IPS-18c (cell line): ENCODE results near the gene FFAR2.
"Not testable (repeated sequence)": the region's sequence is repeated elsewhere in the genome, so short reads cannot be mapped to it uniquely, and the experiment has no call there.

Experiments used
- H3K4me3 ChIP-seq: 2 replicates; pipeline ENCODE4 v1.7.0; 2013; ENCODE audit warnings: low read depth, mild to moderate bottlenecking, low read length, moderate library complexity; ENCODE audit not compliant: insufficient read depth
- H3K9me3 ChIP-seq: one replicate; pipeline ENCODE4 v1.6.1; 2013; ENCODE audit warnings: mild to moderate bottlenecking, low read length, moderate library complexity; ENCODE audit not compliant: control insufficient read depth, insufficient read depth

The FFAR2 gene

DNA sequence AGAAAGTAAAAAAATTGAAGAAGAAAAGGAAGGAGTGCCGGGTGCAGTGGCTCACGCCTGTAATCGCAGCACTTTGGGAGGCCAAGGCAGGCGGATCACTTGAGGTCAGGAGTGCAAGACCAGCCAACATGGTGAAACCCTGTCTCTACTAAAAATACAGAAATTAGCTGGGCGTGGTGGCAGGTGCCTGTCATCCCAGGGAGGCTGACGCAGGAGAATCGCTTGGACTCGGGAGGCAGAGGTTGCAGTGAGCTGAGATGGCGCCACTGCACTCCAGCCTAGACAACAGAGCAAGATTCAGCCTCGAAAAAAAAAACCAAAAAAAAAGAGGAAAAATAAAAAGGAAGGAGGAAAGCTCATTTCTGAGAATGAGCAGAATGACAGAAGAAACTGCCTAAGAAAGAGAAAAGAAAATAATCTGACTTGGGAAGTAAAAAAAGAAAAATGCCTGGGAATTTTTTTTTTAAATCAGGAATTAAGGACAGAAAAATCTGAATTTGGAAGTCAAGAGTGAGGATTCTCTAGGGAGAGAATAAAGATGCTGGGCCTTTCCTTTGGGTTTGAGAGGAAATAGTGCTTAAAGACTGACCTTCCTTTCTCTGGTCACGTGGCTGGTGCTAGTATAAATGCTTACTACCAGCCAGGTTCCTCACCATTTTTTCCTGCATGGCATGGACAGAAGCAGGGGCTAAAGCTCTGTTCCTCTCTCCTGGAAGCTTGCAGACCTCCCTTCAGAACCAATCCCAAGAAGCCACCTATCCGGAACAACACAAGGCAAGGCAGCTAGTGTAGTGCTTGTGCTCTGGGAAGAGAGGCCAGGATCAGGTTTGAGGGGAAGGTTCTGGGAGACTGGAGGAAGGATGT is at the start of gene FFAR2:
FFAR2 (plus strand) TSS at position 652 of the 864 bp plus-strand sequence. CDS start 1,458 bp downstream, outside the sequence.
- Histone ChIP-seq H3K4me3 (no peak within 1 kb of the TSS), H3K9me3 (no peaks in the 10 kb centered on the region)

GRCh38 chr19:35398570-35398969 is 49.5 kb upstream of the FFAR2 start:
- no peaks in the 10 kb centered on the region for H3K9me3 ChIP-seq
- H3K4me3 ChIP-seq: no peak overlapping the region

DNA sequence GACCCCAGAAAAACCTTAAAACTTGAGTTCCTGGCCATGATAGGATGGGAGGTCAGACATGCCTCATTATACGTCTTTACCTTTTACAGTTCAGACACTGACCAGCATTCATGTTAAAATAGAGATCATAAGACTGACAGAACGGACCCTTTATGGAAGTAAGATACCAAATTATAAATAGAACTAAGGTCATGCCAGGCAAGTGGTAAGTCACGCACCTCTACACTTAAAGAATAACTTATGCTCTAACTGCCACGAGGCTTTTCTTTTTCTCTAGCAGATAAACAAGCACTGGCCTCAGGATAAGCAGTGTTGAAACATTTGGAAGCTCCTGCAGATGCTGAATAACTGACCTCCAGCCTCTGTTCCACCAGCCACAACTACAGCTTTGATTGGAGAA is 48.8 kb upstream of the FFAR2 start:
- H3K4me3 ChIP-seq: no peak overlapping the region

GRCh38 chr19:35399948-35400772 is 47.9 kb upstream of the FFAR2 start:
- Histone ChIP-seq H3K9me3 (no peaks in the 10 kb centered on the region), H3K4me3 (no peak overlapping the region)

More for the DNA sequence above, 48.8 kb upstream of the FFAR2 start:
- H3K9me3 ChIP-seq: no peaks in the 10 kb centered on the region

DNA sequence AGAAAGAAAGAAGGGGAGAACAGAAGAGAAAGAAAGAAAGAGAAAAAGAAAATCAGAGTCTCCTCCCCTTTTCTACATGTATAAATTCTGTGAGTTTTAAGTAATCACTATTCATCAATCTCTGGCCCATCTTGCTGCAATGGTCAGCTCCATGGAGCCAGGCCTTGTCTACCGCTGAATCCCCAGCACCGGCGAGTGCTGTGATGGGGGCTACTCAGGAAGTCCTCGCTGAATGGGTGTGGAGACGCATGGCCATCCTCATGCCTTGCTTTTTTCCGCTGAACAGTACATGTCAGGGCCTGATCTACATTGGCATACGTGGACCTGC is 47.3 kb upstream of the FFAR2 start:
- Histone ChIP-seq H3K4me3 (no peak overlapping the region), H3K9me3 (no peaks in the 10 kb centered on the region)

DNA sequence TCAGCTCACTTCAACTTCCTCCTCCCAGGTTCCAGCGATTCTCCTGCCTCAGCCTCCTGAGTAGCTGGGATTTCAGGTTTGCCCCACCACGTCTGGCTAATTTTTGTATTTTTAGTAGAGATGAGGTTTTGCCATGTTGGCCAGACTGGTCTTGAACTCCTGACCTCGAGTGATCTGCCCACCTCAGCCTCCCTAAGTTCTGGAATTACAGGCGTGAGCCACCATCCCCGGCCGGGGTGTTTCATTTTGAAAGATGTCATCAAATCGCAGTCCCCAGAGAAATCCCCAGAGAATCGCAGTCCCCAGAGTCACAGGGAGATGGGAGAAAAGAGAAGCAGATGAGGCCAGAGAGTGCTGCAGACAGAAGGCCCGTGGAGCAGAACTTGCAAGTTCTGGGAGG is 46.6 kb upstream of the FFAR2 start:
- not testable (repeated sequence) for H3K4me3 ChIP-seq, H3K9me3 ChIP-seq

DNA sequence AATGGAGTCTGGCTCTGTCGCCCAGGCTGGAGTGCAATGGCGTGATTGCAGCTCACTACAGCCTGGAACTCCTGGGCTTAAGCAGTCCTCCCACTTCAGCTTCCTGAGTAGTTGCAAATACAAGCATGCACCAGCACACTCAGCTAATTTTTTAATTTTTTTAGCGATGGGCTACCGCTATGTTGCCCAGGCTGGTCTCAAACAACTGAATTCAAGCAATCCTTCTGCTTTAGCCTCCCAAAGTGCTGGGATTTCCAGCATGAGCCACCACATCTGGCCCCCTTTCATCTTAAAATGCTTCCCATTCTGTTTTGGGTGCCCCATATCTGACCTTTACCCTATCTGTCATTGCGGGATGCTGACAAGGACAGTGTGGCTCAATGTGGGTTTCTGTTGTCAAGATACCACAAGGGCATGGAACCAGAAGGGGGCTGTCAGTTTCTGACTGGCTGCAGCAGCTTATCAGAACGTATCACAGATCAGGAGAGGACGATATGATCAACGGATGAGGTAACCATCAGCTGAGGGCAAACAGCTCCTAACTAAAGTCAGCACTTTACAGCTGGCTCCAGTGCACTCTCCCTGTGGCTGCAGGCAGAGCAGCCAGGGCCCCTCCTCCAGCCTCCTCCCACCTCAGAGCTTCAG is 44.8 kb upstream of the FFAR2 start:
- Histone ChIP-seq H3K9me3 (no peaks in the 10 kb centered on the region), H3K4me3 (no peak overlapping the region)

- no peaks in the 10 kb centered on the region for H3K9me3 ChIP-seq
- H3K4me3 ChIP-seq: no peak overlapping the region
Measured at GRCh38 chr19:35404879-35405622, 43.0 kb upstream of the FFAR2 start.

- H3K9me3 ChIP-seq: no peaks in the 10 kb centered on the region
- H3K4me3 ChIP-seq: no peak overlapping the region
Measured at GRCh38 chr19:35407619-35408018, 40.4 kb upstream of the FFAR2 start.

- no peaks in the 10 kb centered on the region for H3K9me3 ChIP-seq
- no peak overlapping the region for H3K4me3 ChIP-seq
Measured at GRCh38 chr19:35408284-35409171, 39.5 kb upstream of the FFAR2 start.

- no peak overlapping the region for H3K4me3 ChIP-seq
- H3K9me3 ChIP-seq: no peaks in the 10 kb centered on the region
Measured at GRCh38 chr19:35409191-35409590, 38.9 kb upstream of the FFAR2 start.

GRCh38 chr19:35410487-35410886 is 37.6 kb upstream of the FFAR2 start:
- Histone ChIP-seq H3K4me3 (no peak overlapping the region), H3K9me3 (no peaks in the 10 kb centered on the region)

GRCh38 chr19:35414442-35414841 is 33.6 kb upstream of the FFAR2 start:
- no peak overlapping the region for H3K4me3 ChIP-seq
- no peaks in the 10 kb centered on the region for H3K9me3 ChIP-seq

DNA sequence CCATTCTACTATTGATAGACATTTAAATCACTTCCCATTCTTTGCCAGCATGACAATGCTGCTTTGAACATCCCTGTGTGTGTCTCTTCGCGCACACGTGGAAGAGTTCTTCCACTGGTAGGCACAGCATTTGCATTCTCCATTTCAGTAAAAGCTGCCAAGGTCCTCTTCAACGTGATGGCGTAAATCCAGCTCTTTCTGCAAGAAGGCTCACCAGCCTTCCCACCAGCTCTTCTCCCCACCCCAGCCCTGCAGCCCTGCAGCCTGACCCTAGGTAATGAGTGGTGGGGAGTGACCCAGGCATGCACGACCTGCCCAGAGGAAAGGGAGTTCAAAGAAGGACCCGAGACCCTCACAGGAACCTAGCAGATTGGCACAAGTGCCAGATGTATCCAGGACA is 31.7 kb upstream of the FFAR2 start:
- no peak overlapping the region for H3K4me3 ChIP-seq
- H3K9me3 ChIP-seq: no peaks in the 10 kb centered on the region

DNA sequence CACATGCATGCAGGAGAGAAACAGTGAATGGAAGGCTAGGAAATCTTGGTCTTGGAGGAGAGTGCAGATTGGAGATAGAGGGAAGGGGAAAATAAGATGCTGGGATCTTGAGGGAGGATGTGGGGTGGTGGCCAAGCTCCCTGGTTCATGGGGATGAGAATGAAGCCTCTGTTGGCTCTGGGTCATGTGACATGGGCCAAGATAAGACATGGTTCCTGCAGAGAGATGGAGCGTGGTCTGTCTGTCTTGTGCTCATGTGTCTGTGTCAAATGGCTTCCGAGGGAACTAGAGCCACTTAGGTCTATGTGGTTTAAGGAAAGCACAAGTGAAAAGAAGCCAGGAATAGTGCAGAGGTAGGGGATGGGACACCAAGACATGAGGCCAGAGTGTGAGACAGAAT is 30.8 kb upstream of the FFAR2 start:
- no peak overlapping the region for H3K4me3 ChIP-seq
- no peaks in the 10 kb centered on the region for H3K9me3 ChIP-seq

GRCh38 chr19:35417713-35418534 is 30.1 kb upstream of the FFAR2 start:
- no peak overlapping the region for H3K4me3 ChIP-seq
- no peaks in the 10 kb centered on the region for H3K9me3 ChIP-seq
